ENCODE data around the gene CDH13.

DNA sequence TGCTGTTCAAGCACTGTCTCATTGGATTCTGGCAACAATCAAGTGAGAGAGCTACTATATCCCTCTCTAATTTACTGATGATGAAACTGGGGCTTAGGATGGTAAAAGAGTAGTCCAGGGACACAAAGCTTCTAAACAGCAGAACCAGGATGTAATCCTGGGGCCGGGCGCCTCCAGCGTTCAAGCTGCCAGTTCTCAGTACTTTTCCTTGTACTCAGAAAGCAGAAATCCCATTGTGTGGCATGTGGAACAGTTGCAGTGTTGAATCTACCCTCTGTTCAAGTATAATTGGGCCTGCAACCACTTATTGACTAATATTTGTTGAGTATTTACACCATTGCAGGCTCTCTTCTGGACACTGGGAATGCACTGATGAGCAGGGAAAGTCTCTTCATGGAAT is 14.5 kb upstream of the CDH13 start:
- TF ChIP-seq, protein P1, sequence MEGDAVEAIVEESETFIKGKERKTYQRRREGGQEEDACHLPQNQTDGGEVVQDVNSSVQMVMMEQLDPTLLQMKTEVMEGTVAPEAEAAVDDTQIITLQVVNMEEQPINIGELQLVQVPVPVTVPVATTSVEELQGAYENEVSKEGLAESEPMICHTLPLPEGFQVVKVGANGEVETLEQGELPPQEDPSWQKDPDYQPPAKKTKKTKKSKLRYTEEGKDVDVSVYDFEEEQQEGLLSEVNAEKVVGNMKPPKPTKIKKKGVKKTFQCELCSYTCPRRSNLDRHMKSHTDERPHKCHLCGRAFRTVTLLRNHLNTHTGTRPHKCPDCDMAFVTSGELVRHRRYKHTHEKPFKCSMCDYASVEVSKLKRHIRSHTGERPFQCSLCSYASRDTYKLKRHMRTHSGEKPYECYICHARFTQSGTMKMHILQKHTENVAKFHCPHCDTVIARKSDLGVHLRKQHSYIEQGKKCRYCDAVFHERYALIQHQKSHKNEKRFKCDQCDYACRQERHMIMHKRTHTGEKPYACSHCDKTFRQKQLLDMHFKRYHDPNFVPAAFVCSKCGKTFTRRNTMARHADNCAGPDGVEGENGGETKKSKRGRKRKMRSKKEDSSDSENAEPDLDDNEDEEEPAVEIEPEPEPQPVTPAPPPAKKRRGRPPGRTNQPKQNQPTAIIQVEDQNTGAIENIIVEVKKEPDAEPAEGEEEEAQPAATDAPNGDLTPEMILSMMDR (IDR thresholded peaks at IDR 0.05; ENCODE audit: insufficient read depth, low read length) = no peak
- no peak for TF ChIP-seq POLR2AphosphoS5 (IDR thresholded peaks at IDR 0.05; ENCODE audit: low read depth)
- no peak for TF ChIP-seq SPI1 (IDR thresholded peaks at IDR 0.05; ENCODE audit: borderline replicate concordance, low read depth)
- no peak for TF ChIP-seq REST (IDR thresholded peaks at IDR 0.05; ENCODE audit: insufficient replicate concordance, low read depth)
